Fibroblast of mammary gland (primary cell): ENCODE measurements around the gene ITPKC.

Experiments used
- DNase-seq: peaks from one replicate; pipeline ENCODE4 v3.0.0-alpha.2; 2010; ENCODE audit warnings: low read depth
- H3K4me3 ChIP-seq: 2 replicates; pipeline ENCODE4 v1.5.1; 2011; ENCODE audit warnings: low read depth, mild to moderate bottlenecking, low read length, moderate library complexity; ENCODE audit not compliant: control insufficient read depth
- TF ChIP-seq, protein P1 (sequence below): conservative IDR thresholded peaks from 2 replicates; pipeline ENCODE4 v1.5.1; 2011; ENCODE audit warnings: low read depth, low read length, inconsistent platforms; ENCODE audit not compliant: control insufficient read depth, insufficient read depth

The ITPKC gene

DNA sequence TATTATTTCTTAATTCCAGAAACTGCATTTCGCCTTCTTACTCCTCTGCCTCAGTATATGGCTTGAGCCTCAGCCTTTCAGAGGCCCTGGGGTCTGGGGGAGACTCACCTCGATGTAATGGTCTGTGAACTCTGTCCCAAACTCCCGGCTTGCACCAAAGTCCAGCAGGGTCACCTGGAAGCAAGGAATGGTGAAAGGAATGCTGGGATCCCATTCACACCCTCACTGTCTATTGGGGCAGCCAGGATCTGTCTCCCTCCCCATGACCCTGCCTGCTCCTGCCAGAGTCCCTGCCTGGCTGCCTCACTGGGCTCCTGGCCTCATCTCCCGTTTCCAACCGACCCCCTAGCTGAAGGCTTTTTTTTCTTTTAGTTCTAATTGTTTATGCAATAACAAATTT is 21.0 kb upstream of the ITPKC start:
- TF ChIP-seq, protein P1, sequence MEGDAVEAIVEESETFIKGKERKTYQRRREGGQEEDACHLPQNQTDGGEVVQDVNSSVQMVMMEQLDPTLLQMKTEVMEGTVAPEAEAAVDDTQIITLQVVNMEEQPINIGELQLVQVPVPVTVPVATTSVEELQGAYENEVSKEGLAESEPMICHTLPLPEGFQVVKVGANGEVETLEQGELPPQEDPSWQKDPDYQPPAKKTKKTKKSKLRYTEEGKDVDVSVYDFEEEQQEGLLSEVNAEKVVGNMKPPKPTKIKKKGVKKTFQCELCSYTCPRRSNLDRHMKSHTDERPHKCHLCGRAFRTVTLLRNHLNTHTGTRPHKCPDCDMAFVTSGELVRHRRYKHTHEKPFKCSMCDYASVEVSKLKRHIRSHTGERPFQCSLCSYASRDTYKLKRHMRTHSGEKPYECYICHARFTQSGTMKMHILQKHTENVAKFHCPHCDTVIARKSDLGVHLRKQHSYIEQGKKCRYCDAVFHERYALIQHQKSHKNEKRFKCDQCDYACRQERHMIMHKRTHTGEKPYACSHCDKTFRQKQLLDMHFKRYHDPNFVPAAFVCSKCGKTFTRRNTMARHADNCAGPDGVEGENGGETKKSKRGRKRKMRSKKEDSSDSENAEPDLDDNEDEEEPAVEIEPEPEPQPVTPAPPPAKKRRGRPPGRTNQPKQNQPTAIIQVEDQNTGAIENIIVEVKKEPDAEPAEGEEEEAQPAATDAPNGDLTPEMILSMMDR: no peak
- no peak overlapping the region for H3K4me3 ChIP-seq
- DNase-seq: no peak

- TF ChIP-seq, protein P1: no peak
- DNase-seq: no peak
- H3K4me3 ChIP-seq: no peak overlapping the region
Measured at GRCh38 chr19:40697007-40697406, 19.9 kb upstream of the ITPKC start.

GRCh38 chr19:40700083-40700482 is 16.8 kb upstream of the ITPKC start:
- H3K4me3 ChIP-seq: no peak overlapping the region
- TF ChIP-seq, protein P1: no peak
- DNase-seq: no peak

GRCh38 chr19:40701758-40702157 is 15.2 kb upstream of the ITPKC start:
- no peak for DNase-seq
- H3K4me3 ChIP-seq: no peak overlapping the region
- TF ChIP-seq, protein P1: no peak

DNA sequence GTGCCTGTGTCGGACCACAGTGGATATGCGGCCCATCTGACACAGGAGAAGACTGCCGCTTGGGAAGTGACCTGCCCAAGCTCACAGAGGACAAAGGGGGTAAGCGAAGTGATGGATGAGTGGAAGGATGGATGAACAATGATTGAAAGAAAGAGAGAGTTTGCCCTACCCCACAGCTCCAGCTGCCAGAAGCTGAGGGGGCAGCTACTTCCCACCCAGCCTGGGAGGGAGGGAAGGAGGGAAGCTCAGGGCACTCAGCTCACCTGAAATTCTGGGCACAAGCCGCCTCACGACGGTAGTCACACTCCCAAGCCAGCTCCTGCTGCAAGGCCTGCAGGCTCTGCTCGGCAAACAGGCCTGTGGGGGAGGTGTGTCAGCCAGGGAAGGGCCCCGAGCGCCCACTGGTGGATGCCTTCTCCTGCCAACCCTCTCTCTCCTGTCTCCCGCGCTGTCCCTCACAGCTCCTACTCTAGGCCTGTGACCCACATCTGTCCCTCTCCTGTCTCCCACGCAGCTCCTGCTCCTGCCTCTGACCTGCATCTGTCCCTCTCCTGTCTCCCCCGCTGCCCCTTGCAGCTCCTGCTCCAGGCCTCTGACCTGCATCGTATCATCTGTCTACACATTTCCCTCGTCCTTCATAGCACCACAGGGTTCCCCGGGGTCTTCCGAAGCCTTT is 14.4 kb upstream of the ITPKC start:
- no peak overlapping the region for H3K4me3 ChIP-seq
- TF ChIP-seq, protein P1: peak; percentile 19
- DNase-seq: no peak

GRCh38 chr19:40703029-40703755 is 13.7 kb upstream of the ITPKC start:
- no peak overlapping the region for H3K4me3 ChIP-seq
- DNase-seq: no peak
- TF ChIP-seq, protein P1: no peak
